Natural killer cell (primary cell): ENCODE data around the gene SAA1. TPM values are rescaled to one million over a fixed set of nuclear protein-coding genes. Genes with fewer than 3 reads are reported as not detected.

ENCODE experiments used
- ATAC-seq, 3 donors: fragments of 150-1000 bp in 2 of 3; fragments of 200-7000 bp in 1 of 3; cut with Tn5 transposase; 1 replicate in 1 of 3; 2 replicates in 2 of 3; pipeline ENCODE4 v1.10.0; 2021; ENCODE audit warnings: mild to moderate bottlenecking in 2 of 3, moderate library complexity in 2 of 3
- DNase-seq, 2 donors: peaks; one replicate each; pipeline versions ENCODE4 v3.0.0 to v3.0.0-alpha.2; 2013 to 2021; ENCODE audit warnings: mixed read lengths in 1 of 2
- H3K27ac ChIP-seq: one replicate; pipeline ENCODE4 v1.5.1; 2013; ENCODE audit warnings: mild to moderate bottlenecking, low read length
- H3K27me3 ChIP-seq: one replicate; pipeline ENCODE4 v1.6.1; 2013; ENCODE audit warnings: low read length; ENCODE audit not compliant: control insufficient read depth, insufficient read depth
- H3K36me3 ChIP-seq: one replicate; pipeline ENCODE4 v1.6.1; 2013; ENCODE audit warnings: low read length; ENCODE audit not compliant: control insufficient read depth, insufficient read depth
- H3K4me1 ChIP-seq: one replicate; pipeline ENCODE4 v1.6.1; 2013; ENCODE audit warnings: low read length; ENCODE audit not compliant: control insufficient read depth, insufficient read depth
- H3K4me3 ChIP-seq: one replicate; pipeline ENCODE4 v1.5.1; 2013; ENCODE audit warnings: low read length
- H3K9me3 ChIP-seq: one replicate; pipeline ENCODE4 v1.6.1; 2013; ENCODE audit warnings: low read length; ENCODE audit not compliant: control insufficient read depth, insufficient read depth
- H3K27ac Mint-ChIP-seq, 2 donors: one replicate each; pipeline ENCODE4 v1.8.0; 2022; ENCODE audit warnings: mild to moderate bottlenecking in 2 of 2, mixed read lengths in 2 of 2, moderate library complexity in 1 of 2
- H3K27me3 Mint-ChIP-seq, 2 donors: one replicate each; pipeline ENCODE4 v1.8.0; 2022; ENCODE audit warnings: low read depth in 2 of 2, mixed read lengths in 2 of 2
- H3K36me3 Mint-ChIP-seq: one replicate; pipeline ENCODE4 v1.8.0; 2022; ENCODE audit warnings: mixed read lengths
- H3K4me1 Mint-ChIP-seq, 2 donors: one replicate each; pipeline ENCODE4 v1.8.0; 2022; ENCODE audit warnings: mixed read lengths in 2 of 2
- H3K4me3 Mint-ChIP-seq: one replicate; pipeline ENCODE4 v1.8.0; 2022; ENCODE audit warnings: mild to moderate bottlenecking, moderate library complexity, mixed read lengths
- H3K9me3 Mint-ChIP-seq, 2 donors: one replicate each; pipeline ENCODE4 v1.8.0; 2022; ENCODE audit warnings: mixed read lengths in 2 of 2
- CTCF ChIP-seq: fragments of 200-600 bp; IDR thresholded peaks from one replicate; pipeline ENCODE4 v1.8.0; 2022; ENCODE audit warnings: antibody characterized with exemption
- WGBS: methylation state at CpG from one replicate; pipeline ENCODE4 v1.1.7; 2013; ENCODE audit warnings: missing lambda C conversion rate; ENCODE audit not compliant: insufficient coverage; 5-methylcytosine and 5-hydroxymethylcytosine counted together
- intact Hi-C: fragments of 100-400 bp; cut with micrococcal nuclease; formaldehyde crosslinking; loops from one replicate; pipeline ENCODE4 v1.14.2; 2022
- total RNA-seq, 4 donors: library from RNA; stranded (reverse); fragments of 120-200 nt in 1 of 4; gene quantifications; one replicate each; pipeline versions ENCODE4 v1.2.3 to v1.2.4, GENCODE V29; 2013 to 2022

SAA1 gene
- total RNA-seq, 3 donors from 2014 or later (not counting 1 experiment from before 2014, with no cell fraction given): not detected

- no peaks in the 10 kb centered on the region for H3K9me3 Mint-ChIP-seq
- Histone ChIP-seq H3K36me3 (peaks cover 57% of the 10 kb centered on the region), H3K27me3 (no peaks in the 10 kb centered on the region), H3K4me3 (no peak overlapping the region), H3K4me1 (no peaks in the 10 kb centered on the region), H3K9me3 (no peaks in the 10 kb centered on the region), H3K27ac (peak overlapping the region; percentile 12)
- H3K27ac Mint-ChIP-seq: no peak overlapping the region
- H3K27me3 Mint-ChIP-seq: no peaks in the 10 kb centered on the region
- 91% methylated on average over 2 of the region's 2 CpGs for WGBS
- H3K4me3 Mint-ChIP-seq: no peak overlapping the region
- peaks cover 40% of the 10 kb centered on the region for H3K36me3 Mint-ChIP-seq
- ATAC-seq (no peak), DNase-seq (no peak)
- TF ChIP-seq CTCF: no peak
- peaks cover 5 to 8% of the 10 kb centered on the region in 2 donors for H3K4me1 Mint-ChIP-seq
- intact Hi-C loops: no loop called here
These were observed 16.6 kb downstream of the SAA1 start for GRCh38 chr11:18282626-18283025.

- peaks cover 59% of the 10 kb centered on the region for H3K36me3 ChIP-seq
- H3K9me3 Mint-ChIP-seq: no peaks in the 10 kb centered on the region
- no peak for DNase-seq
These were observed 19.8 kb downstream of the SAA1 start for GRCh38 chr11:18285841-18286240.

GRCh38 chr11:18288911-18289310, 22.8 kb downstream of the SAA1 start:
- DNase-seq (no peak), ATAC-seq (no peak)
- Histone ChIP-seq H3K4me3 (no peak overlapping the region), H3K36me3 (peaks cover 55% of the 10 kb centered on the region), H3K27ac (no peak overlapping the region), H3K9me3 (no peaks in the 10 kb centered on the region), H3K4me1 (no peaks in the 10 kb centered on the region), H3K27me3 (no peaks in the 10 kb centered on the region)
- H3K4me3 Mint-ChIP-seq: no peak overlapping the region
- 97% methylated on average over 4 of the region's 4 CpGs for WGBS
- TF ChIP-seq CTCF: no peak
- no peaks in the 10 kb centered on the region for H3K4me1 Mint-ChIP-seq
- H3K36me3 Mint-ChIP-seq: peaks cover 42% of the 10 kb centered on the region
- H3K27ac Mint-ChIP-seq: no peak overlapping the region
- intact Hi-C loops: no loop called here
- no peaks in the 10 kb centered on the region for H3K27me3 Mint-ChIP-seq
- H3K9me3 Mint-ChIP-seq: no peaks in the 10 kb centered on the region

More at GRCh38 chr11:18285841-18286240, 19.8 kb downstream of the SAA1 start:
- H3K27ac Mint-ChIP-seq: no peak overlapping the region
- no peak overlapping the region for H3K4me3 Mint-ChIP-seq
- intact Hi-C loops: no loop called here
- no peak for ATAC-seq
- Histone ChIP-seq H3K27ac (no peak overlapping the region), H3K4me3 (no peak overlapping the region), H3K4me1 (no peaks in the 10 kb centered on the region), H3K9me3 (no peaks in the 10 kb centered on the region), H3K27me3 (no peaks in the 10 kb centered on the region)
- no peaks in the 10 kb centered on the region for H3K27me3 Mint-ChIP-seq
- WGBS: 95% methylated on average over 1 of the region's 1 CpG
- H3K4me1 Mint-ChIP-seq: peaks cover under 1% of the 10 kb centered on the region in 2 donors
- TF ChIP-seq CTCF: no peak
- H3K36me3 Mint-ChIP-seq: peaks cover 28% of the 10 kb centered on the region

- no peak overlapping the region for H3K4me3 ChIP-seq
- no peaks in the 10 kb centered on the region for H3K4me1 ChIP-seq
- WGBS: 97% methylated on average over 5 of the region's 5 CpGs
- H3K27ac ChIP-seq: no peak overlapping the region
- H3K27ac Mint-ChIP-seq: no peak overlapping the region
- no peak overlapping the region for H3K4me3 Mint-ChIP-seq
- H3K36me3 Mint-ChIP-seq: peaks cover 53% of the 10 kb centered on the region
- H3K36me3 ChIP-seq: peaks cover 64% of the 10 kb centered on the region
- intact Hi-C loops: no loop called here
- H3K27me3 ChIP-seq: no peaks in the 10 kb centered on the region
- H3K9me3 Mint-ChIP-seq: no peaks in the 10 kb centered on the region
- no peak for ATAC-seq
- H3K27me3 Mint-ChIP-seq: no peaks in the 10 kb centered on the region
- TF ChIP-seq CTCF: no peak
- no peaks in the 10 kb centered on the region for H3K9me3 ChIP-seq
- no peaks in the 10 kb centered on the region for H3K4me1 Mint-ChIP-seq
- no peak for DNase-seq
These were observed 28.8 kb downstream of the SAA1 start for GRCh38 chr11:18294862-18295261.
